Activated CD4-positive, alpha-beta memory T cell treated with anti-CD3 and anti-CD28 coated beads for 36 hours (primary cell): ENCODE results near the gene REPS1. TPM values are rescaled to one million over a fixed set of nuclear protein-coding genes. Genes with fewer than 3 reads are reported as not detected.

Source experiments
- CTCF ChIA-PET: fragments of 350-600 bp; sonication (Branson Sonifier 250); formaldehyde crosslinking; loops from one replicate; lab custom pipeline; 2021; ENCODE audit warnings: antibody characterized with exemption, inconsistent platforms; lab: Charles Lee
- POLR2A ChIA-PET: fragments of 350-600 bp; sonication (Branson Sonifier 250); formaldehyde crosslinking; loops from one replicate; lab custom pipeline; 2021; ENCODE audit warnings: antibody characterized with exemption; lab: Charles Lee
- DNase-seq: peaks from one replicate; pipeline ENCODE4 v3.0.0-alpha.2; 2020
- H3K27ac Mint-ChIP-seq: one replicate; pipeline ENCODE4 v1.8.0; 2021; ENCODE audit warnings: mixed read lengths
- H3K27me3 Mint-ChIP-seq: one replicate; pipeline ENCODE4 v1.8.0; 2021; ENCODE audit warnings: mixed read lengths
- H3K36me3 Mint-ChIP-seq: one replicate; pipeline ENCODE4 v1.8.0; 2021; ENCODE audit warnings: mixed read lengths
- H3K4me1 Mint-ChIP-seq: one replicate; pipeline ENCODE4 v1.8.0; 2021; ENCODE audit warnings: low read depth, mixed read lengths
- H3K4me3 Mint-ChIP-seq: one replicate; pipeline ENCODE4 v1.8.0; 2021; ENCODE audit warnings: mild to moderate bottlenecking, mixed read lengths
- H3K9me3 Mint-ChIP-seq: one replicate; pipeline ENCODE4 v1.8.0; 2021; ENCODE audit warnings: mixed read lengths
- intact Hi-C: fragments of 100-400 bp; cut with micrococcal nuclease; formaldehyde crosslinking; loops from one replicate; pipeline ENCODE4 v1.15.1; 2023
- total RNA-seq, 2 experiments: library from RNA; stranded (reverse); gene quantifications; one replicate each; pipeline ENCODE4 v1.2.3, GENCODE V29; 2021

The REPS1 gene
- total RNA-seq, 2 experiments from 2014 or later, result 50.7 to 57.9 TPM

DNA sequence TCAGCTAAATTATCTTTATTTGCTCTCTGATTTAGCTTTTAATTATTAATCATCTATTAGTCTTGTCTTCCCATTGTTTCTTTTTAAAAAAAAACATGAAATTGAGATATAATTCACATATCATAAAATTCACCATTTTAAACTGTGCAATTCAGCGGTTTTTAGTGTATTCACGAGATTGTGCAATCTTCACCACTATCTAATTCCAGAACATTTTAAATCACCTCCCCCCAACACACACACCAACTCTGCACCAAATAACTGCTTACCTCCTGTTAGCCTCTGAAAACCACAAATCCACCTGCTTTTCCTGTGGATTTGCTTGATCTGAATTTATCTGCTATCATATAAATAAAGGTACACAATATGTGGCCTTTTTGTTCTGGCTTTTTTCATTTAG, 31.7 kb upstream of the REPS1 start:
- ChIA-PET POLR2A (interaction anchor here (0.6 kb wide), 1 partner anchor 147 kb away, joined by 3 read pairs; no protein-coding TSS in a partner anchor), CTCF (no interaction called here)
- no peaks in the 10 kb centered on the region for H3K27me3 Mint-ChIP-seq
- no peak overlapping the region for H3K4me3 Mint-ChIP-seq
- H3K4me1 Mint-ChIP-seq, result no peaks in the 10 kb centered on the region
- no peak overlapping the region for H3K27ac Mint-ChIP-seq
- intact Hi-C loops, result no loop called here
- DNase-seq, result no peak
- H3K9me3 Mint-ChIP-seq, result no peaks in the 10 kb centered on the region
- no peaks in the 10 kb centered on the region for H3K36me3 Mint-ChIP-seq

GRCh38 chr6:139017227-139017626, 29.2 kb upstream of the REPS1 start:
- Mint-ChIP-seq H3K27ac (no peak overlapping the region), H3K36me3 (no peaks in the 10 kb centered on the region), H3K9me3 (no peaks in the 10 kb centered on the region), H3K27me3 (no peaks in the 10 kb centered on the region), H3K4me1 (no peaks in the 10 kb centered on the region), H3K4me3 (no peak overlapping the region)
- intact Hi-C loops, result no loop called here
- DNase-seq, result no peak
- ChIA-PET CTCF (interaction anchor here (1.2 kb wide), 1 partner anchor 107 kb away, joined by 3 read pairs; no protein-coding TSS in a partner anchor), POLR2A (no interaction called here)

DNA sequence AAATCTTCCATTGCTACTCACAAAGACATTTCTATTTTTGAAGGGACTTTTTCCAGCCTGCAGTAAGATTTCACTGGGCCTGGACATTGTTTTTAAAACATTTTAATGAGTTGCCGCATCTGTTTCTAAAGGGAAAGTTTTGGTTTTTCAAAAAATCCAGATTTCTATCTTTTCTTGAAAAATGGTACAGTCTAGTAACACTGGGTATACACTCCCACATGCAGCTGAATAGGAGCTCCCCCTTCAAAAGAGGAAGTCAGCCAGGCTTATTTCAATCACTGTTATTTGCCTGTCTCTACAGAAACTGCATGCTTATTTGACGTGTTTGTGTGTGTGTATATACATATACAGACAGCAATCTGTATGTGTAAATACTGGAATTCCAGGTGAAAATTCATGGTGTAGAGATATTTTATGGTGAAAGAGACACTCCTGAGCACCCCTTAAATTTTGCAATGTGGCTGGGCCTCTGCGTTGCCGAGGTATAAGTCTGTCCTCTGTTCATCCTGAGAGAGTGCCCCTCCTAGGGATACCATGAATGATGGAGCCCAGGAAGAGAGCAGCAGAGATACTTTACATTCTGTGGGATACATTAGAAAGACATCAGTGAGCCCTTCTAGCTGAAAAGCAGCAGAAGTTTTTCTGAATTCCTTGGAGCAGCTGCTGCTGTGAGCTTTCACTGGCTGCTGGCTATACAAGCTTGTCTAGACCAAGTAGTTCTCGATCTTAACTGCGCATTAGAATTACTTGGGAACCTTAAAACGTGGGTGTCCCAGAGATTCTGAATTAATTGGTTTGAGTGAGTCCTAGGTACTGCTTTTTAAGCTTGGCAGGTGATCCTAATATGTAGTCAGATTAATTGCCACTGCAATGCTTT, 28.5 kb upstream of the REPS1 start:
- Mint-ChIP-seq H3K36me3 (no peaks in the 10 kb centered on the region), H3K27ac (no peak overlapping the region), H3K9me3 (no peaks in the 10 kb centered on the region), H3K4me1 (no peaks in the 10 kb centered on the region), H3K27me3 (no peaks in the 10 kb centered on the region), H3K4me3 (no peak overlapping the region)
- intact Hi-C loops, result no loop called here
- ChIA-PET POLR2A (no interaction called here), CTCF (no interaction called here)
- no peak for DNase-seq

DNA sequence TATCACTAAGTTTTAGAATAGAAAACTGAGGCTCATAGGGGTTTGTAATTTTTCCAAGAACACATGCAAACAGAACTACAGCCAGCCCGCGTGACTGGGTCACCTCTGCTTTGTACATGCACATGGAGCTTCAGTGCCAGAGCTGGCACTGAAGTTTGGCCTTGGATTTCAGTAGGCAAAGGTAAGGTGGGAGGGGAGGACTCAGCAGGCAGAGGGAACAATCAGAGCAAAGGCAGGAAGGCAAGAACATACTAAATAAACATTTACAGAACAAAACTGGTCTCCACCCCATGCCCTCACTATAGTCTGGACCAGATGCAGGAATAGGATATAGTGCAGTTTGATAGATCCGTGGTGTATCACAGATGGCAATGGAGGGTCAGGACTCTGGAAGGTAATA, 26.9 kb upstream of the REPS1 start:
- Mint-ChIP-seq H3K9me3 (no peaks in the 10 kb centered on the region), H3K27me3 (no peaks in the 10 kb centered on the region), H3K4me1 (no peaks in the 10 kb centered on the region), H3K27ac (no peak overlapping the region), H3K36me3 (no peaks in the 10 kb centered on the region), H3K4me3 (no peak overlapping the region)
- CTCF ChIA-PET, result interaction anchor here (0.6 kb wide), 1 partner anchor 179 kb away, joined by 3 read pairs; no protein-coding TSS in a partner anchor
- POLR2A ChIA-PET, result no interaction called here
- no peak for DNase-seq
- intact Hi-C loops, result no loop called here

DNA sequence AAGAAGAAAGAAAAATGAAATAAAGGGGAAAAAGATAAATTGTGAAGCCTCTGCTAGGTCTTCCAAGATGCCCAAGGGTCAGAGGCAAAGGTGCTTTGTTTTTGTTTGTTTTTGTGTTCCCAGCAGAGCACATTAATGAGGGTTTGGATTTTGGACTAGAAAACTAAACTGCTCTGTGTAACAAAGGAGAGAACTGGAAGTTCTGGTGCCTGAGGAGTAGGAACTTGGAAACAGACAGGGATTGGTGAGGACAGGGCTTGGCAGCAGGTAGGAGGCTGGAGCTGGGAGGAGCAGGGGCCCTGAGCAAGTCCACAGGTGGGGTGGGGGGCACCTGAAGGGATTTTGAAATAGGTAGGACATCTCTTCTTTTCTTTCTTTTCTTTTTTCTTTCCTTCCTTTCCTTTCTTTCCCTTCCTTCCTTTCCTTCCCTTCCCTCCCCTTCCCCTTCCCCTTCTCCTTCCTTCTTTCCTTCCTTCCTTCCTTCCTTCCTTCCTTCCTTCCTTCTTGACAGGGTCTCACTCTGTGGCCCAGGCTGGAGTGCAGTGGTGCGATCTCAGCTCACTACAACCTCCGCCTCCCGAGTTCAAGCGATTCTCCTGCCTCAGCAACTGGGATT, 25.2 kb upstream of the REPS1 start:
- POLR2A ChIA-PET, result no interaction called here
- no peaks in the 10 kb centered on the region for H3K27me3 Mint-ChIP-seq
- no peaks in the 10 kb centered on the region for H3K9me3 Mint-ChIP-seq
- no peak overlapping the region for H3K27ac Mint-ChIP-seq
- intact Hi-C loops, result no loop called here
- no peaks in the 10 kb centered on the region for H3K36me3 Mint-ChIP-seq
- CTCF ChIA-PET, result no interaction called here
- no peak overlapping the region for H3K4me3 Mint-ChIP-seq
- DNase-seq, result no peak
- no peaks in the 10 kb centered on the region for H3K4me1 Mint-ChIP-seq

DNA sequence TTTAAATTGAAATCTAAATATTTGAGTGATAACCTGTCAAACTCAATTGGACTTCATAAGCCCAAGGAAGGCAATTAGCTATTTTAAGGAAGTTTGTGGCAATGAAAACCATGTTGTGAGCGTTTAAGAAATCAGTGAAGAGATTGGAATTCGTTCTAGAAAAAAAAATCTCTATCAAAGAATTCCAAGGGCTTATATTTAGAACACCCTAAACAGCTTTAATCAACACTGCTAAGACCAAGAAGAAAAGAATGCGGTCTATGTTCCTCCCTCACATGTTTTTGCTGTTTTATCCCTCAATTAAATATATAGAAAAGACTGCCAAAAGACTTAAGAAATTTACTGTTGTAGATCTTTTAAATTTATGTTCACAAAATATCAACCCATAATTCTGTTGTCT, 23.9 kb upstream of the REPS1 start:
- Mint-ChIP-seq H3K9me3 (no peaks in the 10 kb centered on the region), H3K4me3 (no peak overlapping the region), H3K27ac (no peak overlapping the region), H3K4me1 (no peaks in the 10 kb centered on the region), H3K27me3 (no peaks in the 10 kb centered on the region), H3K36me3 (no peaks in the 10 kb centered on the region)
- ChIA-PET CTCF (interaction anchor here (0.7 kb wide), 1 partner anchor 10 kb away, joined by 3 read pairs; no protein-coding TSS in a partner anchor), POLR2A (no interaction called here)
- DNase-seq, result no peak
- intact Hi-C loops, result no loop called here

DNA sequence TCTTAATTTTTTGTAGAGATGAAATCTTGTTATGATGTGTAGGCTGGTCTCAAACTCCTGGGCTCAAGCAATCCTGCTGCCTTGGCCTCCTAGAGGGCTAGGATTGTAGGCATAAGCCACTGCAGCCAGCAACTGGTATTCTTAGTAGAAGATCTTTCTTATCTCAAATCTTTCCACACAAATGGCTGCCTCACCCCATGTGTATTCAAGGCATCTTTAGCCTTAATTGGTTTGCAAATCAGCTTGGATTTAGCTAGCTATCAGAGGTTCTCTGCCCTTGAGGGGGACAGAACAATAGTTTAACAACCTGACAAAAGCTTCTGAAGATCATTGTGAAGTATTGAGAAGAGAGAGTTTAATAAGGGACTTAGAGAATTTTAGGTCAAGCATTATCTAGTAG, 22.6 kb upstream of the REPS1 start:
- CTCF ChIA-PET, result no interaction called here
- Mint-ChIP-seq H3K4me3 (no peak overlapping the region), H3K9me3 (no peaks in the 10 kb centered on the region), H3K36me3 (no peaks in the 10 kb centered on the region), H3K27ac (no peak overlapping the region), H3K27me3 (no peaks in the 10 kb centered on the region), H3K4me1 (no peaks in the 10 kb centered on the region)
- POLR2A ChIA-PET, result no interaction called here
- no peak for DNase-seq
- intact Hi-C loops, result no loop called here

DNA sequence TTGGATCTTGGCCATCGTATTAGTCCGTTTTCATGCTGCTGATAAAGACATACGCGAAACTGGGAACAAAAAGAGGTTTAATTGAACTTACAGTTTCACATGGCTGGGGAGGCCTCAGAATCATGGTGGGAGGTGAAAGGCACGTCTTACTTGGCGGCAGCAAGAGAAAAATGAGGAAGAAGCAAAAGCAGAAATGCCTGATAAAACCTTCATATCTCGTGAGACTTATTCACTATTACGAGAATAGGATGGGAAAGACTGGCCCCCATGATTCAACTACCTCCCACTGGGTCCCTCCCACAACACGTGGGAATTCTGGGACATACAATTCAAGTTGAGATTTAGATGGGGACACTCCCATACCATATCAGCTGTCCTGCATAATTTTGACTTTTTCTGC, 20.1 kb upstream of the REPS1 start:
- no peaks in the 10 kb centered on the region for H3K36me3 Mint-ChIP-seq
- H3K4me3 Mint-ChIP-seq, result no peak overlapping the region
- ChIA-PET POLR2A (interaction anchor here (0.5 kb wide), 1 partner anchor 15 kb away, joined by 3 read pairs; no protein-coding TSS in a partner anchor), CTCF (no interaction called here)
- no peak overlapping the region for H3K27ac Mint-ChIP-seq
- H3K4me1 Mint-ChIP-seq, result no peaks in the 10 kb centered on the region
- intact Hi-C loops, result no loop called here
- no peaks in the 10 kb centered on the region for H3K9me3 Mint-ChIP-seq
- no peaks in the 10 kb centered on the region for H3K27me3 Mint-ChIP-seq
- no peak for DNase-seq

DNA sequence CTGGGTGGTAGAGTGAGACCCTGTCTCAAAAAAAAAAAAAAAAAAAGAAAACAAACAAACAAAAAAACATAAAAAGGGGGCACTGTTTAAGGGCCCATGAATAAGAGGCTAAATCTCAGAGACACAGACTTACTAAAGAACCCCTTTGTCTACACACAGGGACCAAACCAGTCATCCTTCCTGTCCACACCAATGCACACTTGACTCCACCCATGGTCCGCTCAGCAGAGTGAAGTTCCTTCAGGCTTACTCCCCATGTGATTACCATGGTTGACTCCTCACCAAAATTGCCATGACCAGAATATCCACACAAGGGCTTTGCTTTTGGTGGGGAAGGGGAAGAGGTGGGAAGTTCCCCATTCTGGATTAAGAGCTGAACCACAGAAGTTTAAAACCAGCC, 19.4 kb upstream of the REPS1 start:
- H3K36me3 Mint-ChIP-seq, result no peaks in the 10 kb centered on the region
- no peak overlapping the region for H3K4me3 Mint-ChIP-seq
- no peak overlapping the region for H3K27ac Mint-ChIP-seq
- no peak for DNase-seq
- no peaks in the 10 kb centered on the region for H3K9me3 Mint-ChIP-seq
- ChIA-PET POLR2A (no interaction called here), CTCF (no interaction called here)
- no peaks in the 10 kb centered on the region for H3K27me3 Mint-ChIP-seq
- intact Hi-C loops, result no loop called here
- no peaks in the 10 kb centered on the region for H3K4me1 Mint-ChIP-seq

- ChIA-PET CTCF (no interaction called here), POLR2A (no interaction called here)
- no peaks in the 10 kb centered on the region for H3K36me3 Mint-ChIP-seq
- H3K27ac Mint-ChIP-seq, result no peak overlapping the region
- no peaks in the 10 kb centered on the region for H3K4me1 Mint-ChIP-seq
- no peak overlapping the region for H3K4me3 Mint-ChIP-seq
- H3K27me3 Mint-ChIP-seq, result no peaks in the 10 kb centered on the region
- intact Hi-C loops, result no loop called here
- no peak for DNase-seq
- H3K9me3 Mint-ChIP-seq, result no peaks in the 10 kb centered on the region
These were observed 18.4 kb upstream of the REPS1 start for GRCh38 chr6:139006477-139006876.

DNA sequence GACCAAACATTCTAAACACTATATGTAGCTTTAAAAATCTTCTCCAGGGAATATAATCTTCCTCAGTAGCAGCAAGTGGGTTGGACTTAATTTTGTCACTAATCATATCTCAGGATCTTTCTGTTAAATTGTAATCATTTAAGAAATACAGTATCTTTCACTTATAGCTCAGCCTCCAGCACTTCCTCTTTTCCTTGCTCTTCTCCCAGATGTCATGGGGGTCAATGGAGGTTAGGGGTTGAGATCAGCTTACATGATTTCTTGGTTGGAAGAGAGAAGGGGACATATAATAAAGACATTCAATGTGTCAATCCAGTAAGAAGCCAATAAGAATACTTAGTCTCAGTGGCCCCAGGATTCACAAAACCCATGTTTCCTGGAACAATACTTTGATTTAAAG, 15.7 kb upstream of the REPS1 start:
- no peaks in the 10 kb centered on the region for H3K9me3 Mint-ChIP-seq

GRCh38 chr6:138999949-139000725, 12.1 kb upstream of the REPS1 start:
- Mint-ChIP-seq H3K9me3 (no peaks in the 10 kb centered on the region), H3K4me1 (no peaks in the 10 kb centered on the region), H3K4me3 (no peak overlapping the region), H3K27ac (no peak overlapping the region), H3K36me3 (no peaks in the 10 kb centered on the region), H3K27me3 (no peaks in the 10 kb centered on the region)
- intact Hi-C loops, result no loop called here
- no peak for DNase-seq
- ChIA-PET CTCF (no interaction called here), POLR2A (no interaction called here)

More for the DNA sequence above, 15.7 kb upstream of the REPS1 start:
- Mint-ChIP-seq H3K4me3 (no peak overlapping the region), H3K27ac (no peak overlapping the region), H3K4me1 (no peaks in the 10 kb centered on the region), H3K36me3 (no peaks in the 10 kb centered on the region), H3K27me3 (no peaks in the 10 kb centered on the region)
- POLR2A ChIA-PET, result no interaction called here
- CTCF ChIA-PET, result interaction anchor here (0.8 kb wide), 1 partner anchor 14 kb away, joined by 3 read pairs; no protein-coding TSS in a partner anchor
- intact Hi-C loops, result no loop called here
- DNase-seq, result no peak
